GM19324 (cell line): ENCODE results near the gene ABCB6.
"Not testable (repeated sequence)": the region's sequence is repeated elsewhere in the genome, so short reads cannot be mapped to it uniquely, and the experiment has no call there.

Experiments
- ATAC-seq: cut with Tn5 transposase; IDR thresholded peaks from one replicate; pipeline ENCODE4 v1.9.1; 2021; ENCODE audit warnings: mild to moderate bottlenecking, moderate library complexity; ENCODE audit not compliant: unreplicated experiment, low FRiP score

ABCB6 gene

DNA sequence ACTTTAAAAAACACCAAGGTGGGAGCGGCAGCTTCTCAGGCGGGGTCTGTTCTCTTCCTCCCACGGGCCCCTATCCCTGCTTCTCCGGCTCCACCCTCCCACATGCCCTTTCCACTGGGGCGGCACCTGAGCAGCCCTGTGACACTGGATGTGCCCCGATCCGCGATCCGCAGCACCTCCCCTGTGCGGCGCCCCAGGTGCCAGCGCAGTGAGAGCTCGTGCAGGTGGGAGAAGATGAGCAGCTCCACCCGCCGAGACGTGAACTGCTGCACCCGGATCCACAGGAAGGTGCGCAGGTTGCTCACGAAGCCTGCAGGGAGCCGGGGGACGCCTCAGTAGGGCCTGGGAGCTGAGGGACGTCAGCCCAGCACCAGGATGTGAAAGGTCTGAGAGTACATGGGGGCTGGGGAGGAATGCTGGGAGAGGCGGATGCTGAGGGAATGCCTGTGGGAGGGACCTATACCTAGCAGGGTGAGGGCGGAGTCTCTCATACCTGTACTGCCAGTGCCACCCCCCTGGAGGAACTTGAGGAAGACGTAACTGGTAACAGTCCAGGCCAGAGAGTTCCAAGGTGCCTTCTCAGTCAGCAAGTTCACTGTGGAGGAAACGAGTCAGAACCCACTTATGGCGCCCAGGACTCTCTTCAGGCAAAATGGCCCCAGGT lies 2.8 kb downstream of the ABCB6 start:
- ATAC-seq, result no peak

DNA sequence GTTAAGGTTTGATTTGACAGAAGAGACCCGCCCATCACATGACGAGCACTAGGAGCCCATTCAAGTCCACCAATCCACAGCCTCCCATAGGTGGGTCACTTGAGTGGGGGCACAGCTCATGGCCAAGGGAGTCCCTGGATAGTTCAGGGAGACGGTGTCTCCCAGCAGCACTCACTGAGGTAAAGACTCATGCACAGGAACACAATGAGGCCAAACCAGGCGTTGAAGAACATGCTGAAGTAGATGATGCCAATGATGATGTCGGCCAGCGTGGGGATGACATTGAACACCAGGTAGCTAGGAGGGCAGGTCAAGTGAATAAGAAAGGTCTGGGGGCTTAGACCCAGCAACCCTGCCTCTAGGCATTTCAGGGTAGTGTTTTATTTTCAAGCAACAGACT lies 4.0 kb downstream of the ABCB6 start:
- ATAC-seq, result no peak

DNA sequence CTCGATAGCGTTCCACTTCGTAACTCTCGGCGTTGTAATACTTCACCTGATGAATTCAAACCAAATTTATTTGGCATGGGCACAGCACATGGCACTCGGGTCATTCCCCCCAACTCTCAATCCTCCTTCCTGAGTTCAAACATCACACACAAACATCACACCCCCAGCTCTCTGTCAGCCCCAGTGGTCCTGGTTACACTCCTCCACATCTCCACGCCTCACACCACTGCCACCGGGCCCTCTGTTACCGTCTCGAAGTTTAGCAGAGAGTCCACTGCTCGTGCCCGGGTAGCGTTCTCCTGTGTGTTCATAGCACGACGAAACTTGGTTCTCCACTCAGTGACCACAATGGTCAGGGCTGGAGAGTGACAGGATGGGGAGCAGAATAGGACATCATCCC lies 4.6 kb downstream of the ABCB6 start:
- no peak for ATAC-seq

DNA sequence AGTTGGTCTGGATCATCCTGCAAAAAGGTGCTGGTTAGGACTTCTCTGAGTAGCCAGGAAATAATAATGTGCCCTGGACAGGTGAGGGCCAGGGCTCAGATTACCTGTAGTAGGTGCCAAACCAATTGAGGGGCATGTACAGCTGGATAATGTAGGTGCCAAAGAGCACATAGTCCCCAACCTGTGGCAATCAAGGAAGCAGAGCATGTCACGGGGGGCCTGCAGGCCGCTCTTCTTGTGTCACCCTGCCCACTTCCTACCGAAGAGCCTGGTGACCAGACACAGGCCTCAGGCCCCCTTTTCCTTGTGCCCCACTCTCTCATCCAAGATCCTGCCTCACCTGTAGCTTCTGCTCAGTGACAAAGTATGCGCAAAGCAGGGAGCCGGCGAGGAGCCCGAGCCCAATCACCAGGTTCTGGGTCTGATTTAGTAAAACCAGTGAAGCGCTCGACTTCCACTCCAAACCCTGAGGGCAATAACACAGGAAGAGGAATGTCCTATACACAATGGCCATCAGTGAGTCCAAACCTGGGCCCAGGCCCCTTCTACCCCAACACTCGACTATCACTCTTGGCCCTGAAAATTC lies 5.2 kb downstream of the ABCB6 start:
- ATAC-seq, result no peak

DNA sequence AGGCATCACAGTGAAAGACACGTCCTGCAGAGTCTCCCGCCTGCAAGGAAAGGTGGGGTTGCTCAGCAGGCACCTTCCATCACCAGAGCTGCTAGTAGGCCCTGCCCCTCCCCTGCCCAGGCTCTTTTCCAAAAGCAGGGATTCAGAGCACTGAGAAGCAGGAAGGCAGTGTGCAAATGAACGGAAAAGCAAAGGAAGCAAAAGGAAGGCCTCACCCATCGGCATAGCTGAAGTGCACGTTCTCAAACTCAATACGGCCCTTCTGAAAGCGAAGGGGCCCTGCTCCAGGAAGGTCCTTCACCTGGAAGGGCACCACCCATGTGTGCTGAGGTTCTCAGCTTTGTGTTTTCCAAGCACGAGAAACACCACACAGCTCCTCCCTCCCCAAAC lies 5.7 kb downstream of the ABCB6 start:
- no peak for ATAC-seq

DNA sequence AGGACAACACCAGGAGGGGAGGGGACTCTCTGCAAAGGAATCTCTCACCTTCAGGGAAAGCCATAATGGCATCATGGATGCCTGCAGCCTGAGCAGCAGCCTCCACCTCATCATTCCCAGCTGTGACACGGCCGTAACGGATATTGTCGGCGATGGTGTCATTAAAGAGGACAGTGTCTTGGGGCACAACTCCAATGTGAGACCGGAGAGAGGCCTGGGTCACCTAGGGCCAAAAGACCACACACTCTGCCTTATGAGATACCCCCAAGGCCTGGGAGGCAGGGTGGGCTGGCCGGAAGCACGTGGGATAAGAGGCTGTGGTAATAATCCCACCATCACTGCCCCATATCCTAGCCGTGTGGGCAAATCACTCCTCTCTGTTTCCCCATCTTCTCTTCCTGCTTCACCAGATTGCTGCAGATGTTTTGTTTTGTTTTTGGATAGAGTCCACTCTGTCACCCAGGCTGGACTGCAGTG lies 7.8 kb downstream of the ABCB6 start:
- ATAC-seq, result no peak

DNA sequence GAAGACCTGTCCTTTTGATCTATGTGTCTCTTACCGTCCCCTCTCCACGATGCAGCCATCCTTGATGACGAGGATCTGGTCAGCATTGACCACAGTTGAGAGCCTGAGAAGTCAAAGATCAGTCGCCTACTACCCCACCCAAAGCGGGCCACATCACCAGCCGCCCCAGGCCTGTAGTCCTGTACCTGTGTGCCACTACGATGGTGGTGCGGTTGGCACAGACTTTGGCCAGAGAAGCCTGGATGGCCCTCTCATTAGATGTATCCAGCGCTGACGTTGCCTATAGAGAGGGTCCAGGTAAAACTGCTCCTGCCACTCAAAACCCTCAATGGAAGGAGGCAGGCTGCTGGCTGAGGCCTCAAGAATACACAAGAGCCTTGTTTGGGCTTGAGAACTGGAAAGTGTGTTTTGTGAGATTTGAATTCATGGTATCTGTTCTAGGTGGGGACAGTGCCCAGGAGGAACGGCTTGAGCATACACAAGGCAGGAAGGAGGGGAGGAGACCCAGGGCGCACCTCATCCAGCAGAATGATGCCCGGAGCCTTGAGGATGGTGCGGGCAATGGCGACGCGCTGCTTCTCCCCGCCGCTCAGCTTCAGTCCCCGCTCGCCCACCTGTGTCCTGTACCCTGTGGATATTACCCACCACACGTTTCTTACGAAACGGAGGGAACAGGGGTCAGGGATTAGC lies 8.4 kb downstream of the ABCB6 start:
- ATAC-seq, result no peak

DNA sequence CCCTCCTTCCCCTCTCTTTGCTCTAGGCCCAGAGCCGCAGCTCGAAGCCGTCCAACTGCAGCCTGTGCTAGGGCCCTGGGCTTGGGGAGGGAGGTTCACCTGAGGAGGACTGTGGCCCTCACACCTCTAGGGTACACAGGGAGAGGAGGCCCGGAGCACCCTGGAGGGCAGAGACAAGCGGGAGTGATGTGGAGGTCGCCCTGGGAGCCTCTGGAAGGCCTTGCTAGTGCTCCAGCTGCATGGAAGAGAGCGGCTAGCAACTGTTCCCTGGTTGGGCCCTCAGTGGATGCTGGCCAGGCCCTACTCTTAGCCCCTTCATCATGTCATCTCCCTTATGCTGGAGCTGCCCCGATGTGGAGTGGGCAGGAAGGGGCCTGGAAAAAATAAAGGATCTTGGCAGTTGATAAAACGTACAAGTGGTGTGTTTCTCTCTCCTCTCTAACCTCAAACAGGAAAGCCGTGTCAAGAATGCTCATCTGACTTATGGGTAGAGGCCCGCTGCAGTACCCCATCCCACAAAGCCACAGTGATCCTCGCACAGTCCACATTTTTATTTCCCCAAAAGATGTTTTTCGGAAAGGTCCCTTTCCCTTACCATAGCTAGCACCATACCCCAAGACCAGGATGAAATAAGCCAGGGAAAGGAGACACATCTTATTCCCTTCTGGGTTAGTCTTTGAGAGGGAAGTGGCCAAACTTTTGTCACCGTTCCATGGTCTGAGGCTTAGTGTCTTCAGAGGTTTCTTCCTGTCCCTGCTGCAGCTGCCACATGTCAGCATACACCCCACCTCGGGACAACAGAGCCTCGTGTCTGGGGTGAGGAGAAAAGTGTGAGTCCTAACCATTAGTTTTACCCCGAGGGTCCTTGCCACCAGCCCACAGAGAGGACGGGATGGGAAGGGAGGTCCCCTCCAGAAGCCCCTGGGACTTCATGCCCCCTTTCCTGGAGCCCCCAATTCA lies 9.2 kb downstream of the ABCB6 start:
- no peak for ATAC-seq

DNA sequence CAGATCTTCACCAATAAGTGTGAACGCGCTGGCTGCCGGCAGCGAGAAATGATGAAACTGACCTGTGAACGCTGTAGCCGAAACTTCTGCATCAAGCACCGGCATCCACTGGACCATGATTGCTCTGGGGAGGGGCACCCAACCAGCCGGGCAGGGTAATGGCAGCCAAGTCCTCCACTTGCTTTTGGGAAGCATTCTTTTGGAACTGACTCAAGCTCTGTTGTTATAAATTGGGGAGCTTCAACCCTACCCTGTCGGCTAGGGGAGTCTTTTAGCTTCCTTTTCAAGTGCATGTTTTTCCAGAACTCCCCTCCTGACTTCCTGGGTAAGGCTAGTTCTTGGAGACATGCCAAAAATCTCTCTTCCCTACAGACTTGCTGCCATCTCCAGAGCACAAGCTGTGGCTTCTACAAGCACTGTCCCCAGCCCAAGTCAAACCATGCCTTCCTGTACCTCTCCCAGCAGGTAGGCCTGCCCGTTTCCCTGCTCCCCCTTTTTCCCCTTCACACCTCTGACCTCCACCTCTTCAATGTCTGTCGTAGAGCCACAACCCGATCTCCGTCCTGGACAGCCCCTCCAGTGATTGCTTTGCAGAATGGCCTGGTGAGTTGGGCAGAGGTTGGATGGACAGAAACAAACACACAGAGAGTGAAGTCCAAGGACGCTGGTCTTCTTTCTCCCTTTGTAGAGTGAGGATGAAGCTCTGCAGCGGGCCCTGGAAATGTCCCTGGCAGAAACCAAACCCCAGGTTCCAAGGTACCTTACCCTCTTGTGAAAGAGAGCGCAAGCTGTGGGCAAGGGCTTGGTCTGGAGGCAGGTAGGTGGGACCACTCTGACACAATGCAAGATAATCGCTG lies 10.6 kb downstream of the ABCB6 start:
- ATAC-seq, result no peak

DNA sequence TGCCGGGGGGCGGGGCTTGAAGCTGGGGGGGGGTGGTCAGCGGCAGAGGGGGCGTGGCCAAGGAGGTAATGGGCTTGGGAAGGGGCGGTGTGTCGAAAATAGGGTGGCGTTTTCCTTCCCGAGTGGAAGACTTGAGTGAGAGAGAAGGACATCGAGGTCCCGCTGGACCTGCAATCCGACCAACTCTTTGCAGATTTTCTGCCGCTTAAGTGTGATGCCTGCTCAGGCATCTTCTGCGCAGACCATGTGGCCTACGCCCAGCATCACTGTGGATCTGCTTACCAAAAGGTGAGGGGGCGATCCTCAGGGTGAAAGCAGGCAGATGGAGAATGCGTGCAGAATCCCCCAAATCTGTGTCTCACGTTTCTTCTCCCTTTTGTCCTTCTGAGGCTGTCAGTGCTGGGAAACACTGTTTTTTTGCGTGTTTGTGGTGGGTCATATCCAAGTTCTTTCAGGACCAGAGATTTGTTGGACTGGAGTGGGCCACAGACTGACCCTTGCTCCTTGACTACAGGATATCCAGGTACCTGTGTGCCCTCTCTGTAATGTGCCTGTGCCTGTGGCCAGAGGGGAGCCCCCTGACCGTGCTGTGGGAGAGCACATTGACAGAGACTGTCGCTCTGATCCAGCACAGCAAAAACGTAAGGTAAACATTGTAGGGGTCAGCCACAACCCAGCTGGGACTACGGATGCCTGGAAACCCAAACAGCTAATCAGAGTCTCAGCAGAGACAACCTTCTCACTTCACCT lies 11.4 kb downstream of the ABCB6 start:
- no peak for ATAC-seq

DNA sequence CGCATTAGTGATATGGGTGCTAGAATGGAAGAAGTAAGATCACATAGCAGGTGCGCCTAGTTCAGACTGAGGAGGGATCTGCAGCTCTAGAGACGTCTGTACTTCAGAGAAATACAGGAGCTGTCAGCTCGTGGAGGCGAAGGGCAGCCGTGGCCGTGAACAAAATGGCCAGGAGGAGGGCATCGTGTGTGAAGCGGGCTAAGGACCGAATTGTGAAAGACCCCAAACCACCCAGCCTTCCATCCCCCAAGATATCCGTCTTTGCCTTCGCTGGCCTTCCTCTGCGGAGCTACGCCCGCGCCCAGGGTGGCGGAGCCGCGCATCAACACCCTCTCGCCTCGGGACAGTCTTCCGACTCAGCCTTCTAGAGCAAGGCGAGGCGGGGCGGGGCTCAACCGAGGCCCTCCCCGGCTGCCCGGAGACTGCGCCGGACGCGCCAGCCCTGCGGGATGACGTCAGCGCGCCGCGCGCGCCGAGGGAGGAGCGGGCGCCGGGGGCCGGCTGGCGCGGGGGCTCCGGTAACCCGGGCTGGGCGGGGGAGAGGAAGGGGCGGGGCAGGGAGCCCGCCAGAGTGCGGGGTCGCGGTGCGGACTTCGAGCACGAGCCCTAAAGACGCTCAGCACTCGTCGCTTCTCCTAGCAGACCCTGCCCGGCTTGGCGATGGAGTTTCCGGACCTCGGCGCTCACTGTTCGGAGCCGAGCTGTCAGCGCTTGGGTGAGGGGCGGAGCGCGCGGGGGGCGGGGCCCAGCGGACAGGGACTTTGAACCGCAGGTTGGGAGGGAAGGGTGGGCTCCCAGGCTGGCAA lies 12.2 kb downstream of the ABCB6 start, which contains the start of gene ZFAND2B:
ZFAND2B (plus strand) TSS at position 455 of the 806 bp plus-strand sequence; CDS start at position 661, 206 bp downstream.
- peak; percentile 97 for ATAC-seq

DNA sequence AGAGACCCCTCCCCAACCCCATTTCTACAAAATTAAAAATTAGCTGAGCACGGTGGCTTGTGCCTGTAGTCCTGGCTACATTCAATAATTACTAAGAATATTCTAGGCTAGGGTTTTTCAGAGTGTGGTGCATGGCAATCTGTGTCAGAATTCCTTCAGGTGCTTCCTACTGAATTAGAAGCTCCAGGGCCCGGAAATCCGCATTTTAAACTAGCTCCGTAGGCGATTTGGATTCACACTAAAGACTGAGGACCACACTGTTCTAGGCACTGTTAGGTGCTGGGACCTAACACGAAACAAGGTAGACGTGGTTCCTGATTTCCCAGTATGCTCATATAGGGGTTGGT lies 12.8 kb downstream of the ABCB6 start:
- no peak for ATAC-seq

DNA sequence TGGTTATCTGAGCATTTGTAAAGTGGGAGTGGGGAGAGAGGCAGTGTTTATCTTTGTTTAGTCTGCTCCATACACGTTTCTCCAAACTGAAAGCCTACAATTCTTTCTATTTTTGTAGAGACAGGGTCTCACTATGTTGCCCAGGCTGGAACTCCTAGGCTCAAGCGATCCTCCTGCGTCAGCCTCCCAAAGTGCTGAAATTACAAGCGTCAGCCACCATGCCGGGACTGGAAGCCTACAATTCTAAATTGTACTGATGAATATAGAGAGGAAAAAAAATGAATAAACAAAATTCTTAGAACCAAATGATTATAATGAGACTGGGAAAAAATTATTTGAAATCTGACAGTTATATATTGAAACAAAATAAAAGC lies 13.6 kb downstream of the ABCB6 start:
- no peak for ATAC-seq

DNA sequence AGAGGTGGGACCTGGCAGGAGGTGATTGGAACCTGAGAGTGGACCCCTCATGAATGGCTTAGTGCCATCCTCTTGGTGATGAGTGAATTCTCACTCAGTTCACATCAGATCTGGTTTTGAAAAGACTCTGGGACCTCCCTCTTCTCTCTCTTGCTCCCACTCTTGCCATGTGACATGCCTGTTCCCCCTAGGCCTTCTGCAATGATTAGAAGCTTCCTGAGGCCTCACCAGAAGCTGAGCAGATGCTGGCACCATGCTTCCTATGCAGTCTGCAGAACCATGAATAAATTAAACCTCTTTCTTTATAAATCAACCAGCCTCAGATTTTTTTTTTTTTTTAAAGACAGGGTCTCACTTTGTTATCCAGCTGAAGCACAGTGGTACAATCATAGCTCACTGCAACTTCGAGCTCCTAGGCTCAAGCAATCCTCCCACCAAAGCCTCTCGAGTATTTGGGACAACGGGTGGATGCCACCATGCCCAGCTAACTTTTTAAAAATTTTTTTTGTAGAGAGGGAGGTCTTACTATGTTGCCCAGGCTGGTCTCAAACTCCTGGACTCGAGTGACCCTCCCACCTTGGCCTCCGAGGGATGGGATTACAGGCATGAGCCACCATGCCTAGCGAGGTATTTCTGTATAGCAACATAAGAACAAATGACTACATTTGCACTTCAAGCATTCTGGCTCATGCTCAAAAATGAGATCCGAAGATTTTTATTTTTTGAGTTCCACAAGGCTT lies 14.2 kb downstream of the ABCB6 start:
- ATAC-seq, result no peak

DNA sequence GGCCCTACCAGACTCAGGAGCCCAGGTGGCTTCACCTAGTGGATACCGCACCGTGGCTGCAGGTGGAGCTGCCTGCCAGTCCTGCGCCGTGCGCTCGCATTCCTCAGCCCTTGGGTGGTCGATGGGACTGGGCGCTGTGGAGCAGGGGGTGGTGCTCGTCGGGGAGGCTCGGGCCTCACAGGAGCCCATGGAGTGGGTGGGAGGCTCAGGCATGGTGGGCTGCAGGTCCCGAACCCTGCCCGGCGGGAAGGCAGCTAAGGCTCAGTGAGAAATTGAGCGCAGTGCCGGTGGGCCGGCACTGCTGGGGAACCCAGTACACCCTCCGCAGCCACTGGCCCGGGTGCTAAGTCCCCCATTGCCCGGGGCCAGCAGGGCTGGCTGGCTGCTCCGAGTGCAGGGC lies 17.4 kb downstream of the ABCB6 start:
- not testable (repeated sequence) for ATAC-seq

DNA sequence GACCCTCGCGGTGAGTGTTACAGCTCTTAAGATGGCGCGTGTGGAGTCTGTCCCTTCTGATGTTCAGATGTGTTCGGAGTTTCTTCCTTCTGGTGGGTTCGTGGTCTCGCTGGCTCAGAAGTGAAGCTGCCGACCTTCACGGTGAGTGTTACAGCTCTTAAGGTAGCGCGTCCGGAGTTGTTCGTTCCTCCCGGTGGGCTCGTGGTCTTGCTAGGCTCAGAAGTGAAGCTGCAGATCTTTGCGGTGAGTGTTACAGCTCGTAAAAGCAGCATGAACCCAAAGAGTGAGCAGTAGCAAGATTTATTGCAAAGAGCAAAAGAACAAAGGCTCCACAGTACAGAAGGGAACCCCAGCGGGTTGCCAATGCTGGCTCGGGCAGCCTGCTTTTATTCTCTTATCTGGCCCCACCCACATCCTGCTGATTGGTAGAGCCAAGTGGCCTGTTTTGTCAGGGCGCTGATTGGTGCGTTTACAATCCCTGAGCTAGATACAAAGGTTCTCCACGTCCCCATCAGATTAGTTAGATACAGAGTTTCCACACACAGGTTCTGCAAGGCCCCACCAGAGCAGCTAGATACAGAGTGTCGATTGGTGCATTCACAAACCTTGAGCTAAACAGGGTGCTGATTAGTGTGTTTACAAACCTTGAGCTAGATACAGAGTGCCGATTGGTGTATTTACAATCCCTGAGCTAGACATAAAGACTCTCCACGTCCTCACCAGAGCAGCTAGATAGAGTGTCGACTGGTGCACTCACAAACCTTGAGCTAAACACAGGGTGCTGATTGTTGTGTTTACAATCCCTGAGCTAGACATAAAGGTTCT lies 18.0 kb downstream of the ABCB6 start:
- not testable (repeated sequence) for ATAC-seq
